Gastrocnemius medialis (tissue), 4 donors: ENCODE data around the gene WFDC9.

Source experiments
- POLR2A ChIP-seq, 2 donors: fragments of 450-650 bp; IDR thresholded peaks; one replicate each; pipeline ENCODE4 v1.6.1; 2017; ENCODE audit warnings: antibody characterized with exemption in 2 of 2, mild to moderate bottlenecking in 2 of 2, moderate library complexity in 2 of 2
- TF ChIP-seq, protein P1 (sequence below), 5 experiments: fragments of 450-650 bp in 3 of 5; fragments of 200-600 bp in 2 of 5; sonication (generic) in 2 of 5; IDR thresholded peaks in 4 of 5; conservative IDR thresholded peaks in 1 of 5; 1 replicate in 4 of 5; 2 replicates in 1 of 5; pipeline ENCODE4 v1.5.1; 2016 to 2019; ENCODE audit warnings: antibody characterized with exemption in 5 of 5, mild to moderate bottlenecking in 3 of 5, moderate library complexity in 3 of 5

DNA sequence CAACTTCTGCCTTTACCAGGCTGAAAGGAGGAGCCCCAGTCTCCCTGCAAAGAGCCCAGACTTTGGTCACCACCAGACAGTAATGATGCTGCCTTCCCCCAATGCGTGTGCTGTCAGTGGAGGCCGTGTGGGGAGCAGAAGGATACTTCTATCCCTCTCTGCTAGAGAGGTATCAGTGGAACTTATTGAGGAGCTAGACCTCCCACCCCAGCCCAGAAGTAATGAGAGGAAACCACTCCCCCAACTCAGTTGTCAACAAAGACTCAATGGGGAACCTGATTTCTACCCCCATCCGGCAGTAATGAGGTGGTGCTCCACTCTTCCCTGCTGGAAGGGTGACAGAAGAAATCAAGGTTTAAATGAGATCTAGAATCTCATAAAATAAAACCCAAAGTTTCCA is 47.6 kb downstream of the WFDC9 start:
- TF ChIP-seq POLR2A (IDR thresholded peaks at IDR 0.05) = no peak
- TF ChIP-seq, protein P1, sequence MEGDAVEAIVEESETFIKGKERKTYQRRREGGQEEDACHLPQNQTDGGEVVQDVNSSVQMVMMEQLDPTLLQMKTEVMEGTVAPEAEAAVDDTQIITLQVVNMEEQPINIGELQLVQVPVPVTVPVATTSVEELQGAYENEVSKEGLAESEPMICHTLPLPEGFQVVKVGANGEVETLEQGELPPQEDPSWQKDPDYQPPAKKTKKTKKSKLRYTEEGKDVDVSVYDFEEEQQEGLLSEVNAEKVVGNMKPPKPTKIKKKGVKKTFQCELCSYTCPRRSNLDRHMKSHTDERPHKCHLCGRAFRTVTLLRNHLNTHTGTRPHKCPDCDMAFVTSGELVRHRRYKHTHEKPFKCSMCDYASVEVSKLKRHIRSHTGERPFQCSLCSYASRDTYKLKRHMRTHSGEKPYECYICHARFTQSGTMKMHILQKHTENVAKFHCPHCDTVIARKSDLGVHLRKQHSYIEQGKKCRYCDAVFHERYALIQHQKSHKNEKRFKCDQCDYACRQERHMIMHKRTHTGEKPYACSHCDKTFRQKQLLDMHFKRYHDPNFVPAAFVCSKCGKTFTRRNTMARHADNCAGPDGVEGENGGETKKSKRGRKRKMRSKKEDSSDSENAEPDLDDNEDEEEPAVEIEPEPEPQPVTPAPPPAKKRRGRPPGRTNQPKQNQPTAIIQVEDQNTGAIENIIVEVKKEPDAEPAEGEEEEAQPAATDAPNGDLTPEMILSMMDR (IDR thresholded peaks at IDR 0.05 in 4 of 5, conservative IDR thresholded peaks at IDR 0.05 in 1 of 5) = no peak
